NB4 (cell line): Measurements from ENCODE around the gene TPSB2.

Experiments used
- DNase-seq: peaks from one replicate; pipeline ENCODE4 v3.0.0; 2010; ENCODE audit warnings: low read depth
- H3K4me3 ChIP-seq: one replicate; pipeline ENCODE4 v1.5.1; 2011; ENCODE audit warnings: mild to moderate bottlenecking, low read depth, low read length, moderate library complexity
- CTCF ChIP-seq: IDR thresholded peaks from one replicate; pipeline ENCODE4 v1.5.1; 2012; ENCODE audit warnings: low read depth, low read length
- MYC ChIP-seq: IDR thresholded peaks from 2 replicates; pipeline ENCODE4 v1.6.1; 2011; ENCODE audit warnings: low read depth, low read length
- POLR2A ChIP-seq: IDR thresholded peaks from 2 replicates; pipeline ENCODE4 v1.6.1; 2011; ENCODE audit warnings: mild to moderate bottlenecking; ENCODE audit not compliant: insufficient read length; ENCODE audit errors: extremely low read depth
- TF ChIP-seq, protein P1 (sequence below): IDR thresholded peaks from 2 replicates; pipeline ENCODE4 v1.6.1; 2011; ENCODE audit warnings: low read depth, low read length

The TPSB2 gene

GRCh38 chr16:1262210-1262845 is 32.3 kb upstream of the TPSB2 start:
- H3K4me3 ChIP-seq: no peak overlapping the region
- no peak for DNase-seq
- TF ChIP-seq MYC (no peak), CTCF (no peak), POLR2A (no peak)

- no peak overlapping the region for H3K4me3 ChIP-seq
- TF ChIP-seq, protein P1, sequence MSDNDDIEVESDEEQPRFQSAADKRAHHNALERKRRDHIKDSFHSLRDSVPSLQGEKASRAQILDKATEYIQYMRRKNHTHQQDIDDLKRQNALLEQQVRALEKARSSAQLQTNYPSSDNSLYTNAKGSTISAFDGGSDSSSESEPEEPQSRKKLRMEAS: no peak
- TF ChIP-seq CTCF: no peak
- no peak for TF ChIP-seq MYC
- no peak for TF ChIP-seq POLR2A
- no peak for DNase-seq
Observed at GRCh38 chr16:1261131-1261892, 31.3 kb upstream of the TPSB2 start.

GRCh38 chr16:1260101-1260680 is 30.2 kb upstream of the TPSB2 start:
- TF ChIP-seq, protein P1: no peak
- TF ChIP-seq CTCF (no peak), MYC (no peak), POLR2A (no peak)
- H3K4me3 ChIP-seq: no peak overlapping the region
- DNase-seq: no peak

DNA sequence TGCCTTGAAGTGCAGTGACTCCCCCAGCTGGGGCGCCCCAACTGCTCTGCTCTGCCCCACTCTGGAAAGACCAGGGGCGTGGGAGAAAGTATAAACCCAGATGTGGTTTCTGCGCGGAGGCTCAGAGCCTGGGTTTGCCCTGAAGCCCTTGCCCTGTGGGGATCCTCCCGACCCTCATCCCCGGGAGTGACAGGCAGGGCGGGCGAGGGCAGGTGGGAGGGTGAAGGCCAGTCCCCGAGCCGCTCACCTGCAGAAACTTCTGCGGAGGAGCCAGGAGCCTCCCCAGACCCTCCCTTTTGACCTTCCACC is 29.7 kb upstream of the TPSB2 start:
- no peak overlapping the region for H3K4me3 ChIP-seq
- no peak for TF ChIP-seq MYC
- TF ChIP-seq POLR2A: no peak
- no peak for TF ChIP-seq CTCF
- TF ChIP-seq, protein P1: no peak
- DNase-seq: no peak

DNA sequence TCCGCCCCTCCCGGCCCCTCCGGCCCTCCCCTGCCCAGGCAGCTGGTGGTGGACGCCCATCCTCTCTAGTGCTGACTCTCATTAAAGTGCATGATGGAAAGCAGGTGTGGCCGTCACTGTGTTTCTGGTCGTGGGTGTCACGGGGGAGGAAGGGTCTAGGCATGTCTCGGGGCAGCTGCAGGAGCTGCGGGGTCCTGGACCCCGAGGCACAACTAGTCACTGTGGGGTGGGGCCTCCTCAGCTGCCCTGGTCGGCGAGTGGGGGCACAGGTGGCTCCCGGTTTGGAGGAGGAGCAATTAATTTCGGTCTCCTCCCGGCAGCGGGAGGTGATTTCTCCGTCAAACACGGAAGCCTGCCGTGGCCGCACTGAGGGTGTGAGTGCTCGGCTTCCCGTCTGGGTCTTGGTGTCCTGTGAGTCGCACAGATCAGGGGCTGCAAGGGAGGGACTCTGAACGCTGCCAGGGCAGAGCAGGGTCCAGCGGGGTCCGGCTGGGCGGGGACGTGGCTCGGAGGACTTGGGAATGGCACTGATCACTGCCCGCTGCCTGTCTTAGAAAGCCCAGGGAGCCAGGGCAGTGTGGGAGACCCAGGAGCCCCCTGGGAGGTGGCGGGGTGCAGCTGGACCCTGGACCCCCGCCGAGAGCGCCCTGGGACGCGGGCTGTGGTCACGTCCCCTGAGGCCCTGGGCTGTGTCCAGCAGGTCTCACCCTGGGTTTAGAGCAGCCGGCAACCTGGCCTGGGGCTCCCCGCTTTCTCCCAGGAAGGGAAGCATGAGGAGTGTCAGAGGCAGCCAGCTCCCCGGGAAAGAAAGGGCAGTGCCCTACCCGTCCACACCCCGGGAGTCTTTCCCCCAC is 29.1 kb upstream of the TPSB2 start:
- no peak overlapping the region for H3K4me3 ChIP-seq
- no peak for TF ChIP-seq POLR2A
- TF ChIP-seq, protein P1: no peak
- no peak for TF ChIP-seq CTCF
- TF ChIP-seq MYC: no peak
- DNase-seq: peak; percentile 26
